Suprapubic skin (tissue), 4 donors: Measurements from ENCODE around the gene YJU2. TPM values are rescaled to one million over a fixed set of nuclear protein-coding genes. Genes with fewer than 3 reads are reported as not detected.
A peak's percentile ranks its signal among the peaks of the same experiment; 100 is the strongest.

Source experiments
- DNase-seq, 2 donors: peaks; one replicate each; pipeline ENCODE4 v3.0.0-alpha.2; 2019; ENCODE audit warnings: low spot score in 2 of 2
- H3K27ac ChIP-seq: fragments of 200-600 bp; sonication (generic); one replicate; pipeline ENCODE4 v1.5.1; 2019
- H3K27me3 ChIP-seq: fragments of 200-600 bp; sonication (generic); one replicate; pipeline ENCODE4 v1.5.1; 2019
- H3K36me3 ChIP-seq: fragments of 200-600 bp; sonication (generic); one replicate; pipeline ENCODE4 v1.5.1; 2019
- H3K4me1 ChIP-seq: fragments of 200-600 bp; sonication (generic); one replicate; pipeline ENCODE4 v1.5.1; 2019
- H3K4me3 ChIP-seq: fragments of 200-600 bp; sonication (generic); one replicate; pipeline ENCODE4 v1.5.1; 2019; ENCODE audit warnings: mild to moderate bottlenecking
- H3K9me3 ChIP-seq: fragments of 200-600 bp; sonication (generic); one replicate; pipeline ENCODE4 v1.5.1; 2019
- EP300 ChIP-seq: sonication (generic); formaldehyde crosslinking; IDR thresholded peaks from one replicate; pipeline ENCODE4 v1.6.1; 2017; ENCODE audit warnings: antibody characterized with exemption
- POLR2A ChIP-seq, 2 donors: fragments of 450-650 bp; IDR thresholded peaks; one replicate each; pipeline ENCODE4 v1.6.1; 2017; ENCODE audit warnings: antibody characterized with exemption in 2 of 2, mild to moderate bottlenecking in 2 of 2, moderate library complexity in 2 of 2
- POLR2AphosphoS5 ChIP-seq, 3 donors: sonication (generic); formaldehyde crosslinking; IDR thresholded peaks; one replicate each; pipeline ENCODE4 v1.6.1; 2017; ENCODE audit warnings: antibody characterized with exemption in 3 of 3
- WGBS: methylation state at CpG from one replicate; pipeline ENCODE4 v1.1.5; 2018; 5-methylcytosine and 5-hydroxymethylcytosine counted together
- total RNA-seq, 4 donors: library from RNA; depleted of rRNA; stranded (reverse); fragments of >200 nt; gene quantifications; one replicate each; pipeline ENCODE4 v1.1.0, GENCODE V29; 2016
- TF ChIP-seq, protein P1 (sequence below), 2 donors: fragments of 200-600 bp in 1 of 2; fragments of 450-650 bp in 1 of 2; sonication (generic) in 1 of 2; IDR thresholded peaks; one replicate each; pipeline ENCODE4 v1.5.1; 2016 to 2019; ENCODE audit warnings: antibody characterized with exemption in 2 of 2, mild to moderate bottlenecking in 1 of 2, moderate library complexity in 1 of 2

YJU2 gene
- total RNA-seq, 4 donors from 2014 or later, result 23.3 to 34.3 (median 26.9) TPM

DNA sequence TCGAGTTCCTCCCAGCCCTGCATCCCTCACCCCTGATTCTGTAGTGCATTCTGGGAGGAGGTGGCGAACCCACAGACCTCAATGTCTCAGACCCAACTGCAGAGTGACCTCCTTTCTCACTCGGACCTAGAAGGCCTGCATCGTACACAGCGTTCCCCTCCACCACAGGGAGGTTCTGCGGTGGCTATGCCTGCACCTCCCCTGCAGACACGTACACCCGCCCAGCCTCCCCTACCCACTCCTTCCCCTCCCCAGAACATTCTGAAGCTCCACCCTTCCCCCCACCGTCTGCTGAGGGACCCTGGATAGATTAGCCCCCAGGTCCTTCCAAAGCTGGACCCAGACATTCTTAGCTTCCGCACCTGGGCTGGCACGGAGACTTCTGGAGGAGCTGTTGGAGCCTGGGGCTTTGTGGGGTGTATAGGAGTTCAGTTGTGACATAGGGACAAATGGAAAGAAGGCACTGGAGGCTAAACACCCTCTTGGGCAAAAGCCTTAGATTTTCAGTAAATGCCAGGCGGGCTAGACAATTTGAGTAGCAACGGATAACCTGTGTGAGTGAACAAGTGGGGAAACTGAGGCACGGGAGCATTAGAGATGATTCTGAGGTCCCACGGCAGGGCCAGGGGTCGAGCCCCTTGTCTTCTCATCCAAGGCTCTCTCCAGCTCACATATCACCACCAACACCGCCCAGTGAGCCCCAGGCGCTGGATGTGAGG, 57.1 kb downstream of the YJU2 start:
- 48% methylated on average over 16 of the region's 18 CpGs for WGBS
- Histone ChIP-seq H3K4me3 (peak overlapping the region; percentile 4), H3K27me3 (peaks cover 19% of the 10 kb centered on the region), H3K27ac (no peak overlapping the region), H3K4me1 (peaks cover 6% of the 10 kb centered on the region), H3K36me3 (no peaks in the 10 kb centered on the region), H3K9me3 (no peaks in the 10 kb centered on the region)
- DNase-seq, result no peak
- TF ChIP-seq EP300, result no peak

DNA sequence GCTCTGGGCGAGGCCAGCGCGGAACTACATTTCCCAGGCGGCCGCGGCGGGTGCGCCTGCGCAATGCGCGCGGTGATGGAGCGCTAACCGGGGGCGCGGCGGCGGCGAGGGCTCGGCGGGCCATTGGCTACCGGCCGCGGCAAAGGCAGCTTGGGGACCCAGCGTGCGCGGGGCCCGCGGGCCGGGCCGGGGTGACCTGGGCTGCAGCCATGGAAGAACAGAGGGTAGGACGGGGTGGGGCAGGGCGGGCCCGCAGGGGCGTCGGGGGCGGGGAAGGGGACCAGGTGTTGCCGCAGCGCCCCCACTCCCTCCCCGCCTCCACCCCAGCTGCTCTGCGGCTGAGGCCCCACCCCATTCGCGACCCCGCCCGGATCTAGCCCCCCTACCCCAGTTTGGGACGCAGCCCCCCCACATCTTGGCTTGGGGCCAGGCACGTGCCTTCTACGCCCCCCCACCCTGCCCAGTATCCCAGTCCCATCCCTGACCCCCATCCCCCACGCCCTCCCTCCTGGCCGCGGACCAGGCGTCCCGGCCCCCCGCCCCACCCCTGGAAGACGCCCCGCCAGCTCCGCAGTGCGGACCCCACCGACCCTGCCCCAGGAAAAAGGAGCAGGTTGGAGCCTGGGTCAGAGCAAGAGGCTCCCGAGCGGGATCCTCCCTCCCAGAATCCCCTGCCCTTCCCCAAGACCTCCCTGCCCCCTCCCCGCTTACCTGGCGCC, 57.8 kb downstream of the YJU2 start, which contains the start of gene FSD1:
Gene FSD1 (plus strand): TSS at position 61 of the 719 bp plus-strand sequence. CDS start 149 bp downstream, at position 210.
- Histone ChIP-seq H3K27ac (no peak within 1 kb of the TSS), H3K36me3 (no peaks in the 10 kb centered on the region), H3K27me3 (peaks cover 19% of the 10 kb centered on the region), H3K4me3 (peak within 1 kb of the TSS; percentile 4), H3K4me1 (peaks cover 6% of the 10 kb centered on the region), H3K9me3 (no peaks in the 10 kb centered on the region)
- TF ChIP-seq EP300, result no peak
- no peak for TF ChIP-seq POLR2A (IDR thresholded peaks at IDR 0.05)
- TF ChIP-seq, protein P1, sequence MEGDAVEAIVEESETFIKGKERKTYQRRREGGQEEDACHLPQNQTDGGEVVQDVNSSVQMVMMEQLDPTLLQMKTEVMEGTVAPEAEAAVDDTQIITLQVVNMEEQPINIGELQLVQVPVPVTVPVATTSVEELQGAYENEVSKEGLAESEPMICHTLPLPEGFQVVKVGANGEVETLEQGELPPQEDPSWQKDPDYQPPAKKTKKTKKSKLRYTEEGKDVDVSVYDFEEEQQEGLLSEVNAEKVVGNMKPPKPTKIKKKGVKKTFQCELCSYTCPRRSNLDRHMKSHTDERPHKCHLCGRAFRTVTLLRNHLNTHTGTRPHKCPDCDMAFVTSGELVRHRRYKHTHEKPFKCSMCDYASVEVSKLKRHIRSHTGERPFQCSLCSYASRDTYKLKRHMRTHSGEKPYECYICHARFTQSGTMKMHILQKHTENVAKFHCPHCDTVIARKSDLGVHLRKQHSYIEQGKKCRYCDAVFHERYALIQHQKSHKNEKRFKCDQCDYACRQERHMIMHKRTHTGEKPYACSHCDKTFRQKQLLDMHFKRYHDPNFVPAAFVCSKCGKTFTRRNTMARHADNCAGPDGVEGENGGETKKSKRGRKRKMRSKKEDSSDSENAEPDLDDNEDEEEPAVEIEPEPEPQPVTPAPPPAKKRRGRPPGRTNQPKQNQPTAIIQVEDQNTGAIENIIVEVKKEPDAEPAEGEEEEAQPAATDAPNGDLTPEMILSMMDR (IDR thresholded peaks at IDR 0.05), result no peak
- TF ChIP-seq POLR2AphosphoS5 (IDR thresholded peaks at IDR 0.05), result no peak
- 22% methylated on average over 5 of the region's 63 CpGs for WGBS
- DNase-seq, result no peak

DNA sequence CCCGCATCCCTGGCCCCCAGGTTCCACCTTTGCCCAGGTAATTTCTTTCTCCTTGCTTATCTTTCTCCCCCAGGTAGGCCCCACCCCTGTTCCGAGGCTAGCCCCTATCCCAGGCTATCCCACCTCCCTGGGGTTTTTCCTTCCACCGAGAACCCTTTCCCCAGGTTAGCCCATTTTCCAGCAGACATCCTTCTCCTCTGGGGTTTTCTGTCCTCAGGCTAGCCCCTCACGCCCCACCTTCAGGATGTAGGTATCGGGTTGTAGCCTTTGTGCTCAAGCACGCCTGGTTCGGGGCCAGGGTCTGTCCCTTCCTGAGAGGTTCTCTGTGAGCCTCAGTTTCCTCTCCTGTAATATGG, 58.4 kb downstream of the YJU2 start:
- H3K4me1 ChIP-seq, result peaks cover 6% of the 10 kb centered on the region
- H3K36me3 ChIP-seq, result no peaks in the 10 kb centered on the region
- H3K9me3 ChIP-seq, result no peaks in the 10 kb centered on the region
- DNase-seq, result no peak
- H3K4me3 ChIP-seq, result no peak overlapping the region
- no peak overlapping the region for H3K27ac ChIP-seq
- no peak for TF ChIP-seq POLR2A (IDR thresholded peaks at IDR 0.05)
- no peak for TF ChIP-seq POLR2AphosphoS5 (IDR thresholded peaks at IDR 0.05)
- TF ChIP-seq EP300, result no peak
- TF ChIP-seq, protein P1 (IDR thresholded peaks at IDR 0.05), result no peak
- WGBS, result 67% methylated on average over 7 of the region's 7 CpGs
- H3K27me3 ChIP-seq, result peaks cover 19% of the 10 kb centered on the region

DNA sequence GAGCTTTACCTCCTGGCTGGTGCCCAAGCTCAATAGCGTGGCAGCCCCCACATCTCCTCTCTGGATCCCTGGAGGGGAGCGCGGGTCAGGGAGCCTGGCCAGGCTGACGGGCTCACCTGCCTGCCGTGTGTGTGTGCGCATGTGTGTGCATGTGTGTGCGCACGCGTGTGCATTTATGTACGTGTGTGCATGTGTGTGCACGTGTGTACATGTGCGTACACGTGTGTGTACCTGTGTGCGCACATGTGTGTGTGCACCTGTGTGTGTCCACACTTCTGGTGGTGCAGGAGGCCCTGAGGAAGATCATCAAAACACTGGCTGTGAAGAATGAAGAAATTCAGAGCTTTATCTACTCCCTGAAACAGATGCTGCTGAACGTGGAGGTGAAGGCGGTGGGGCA, 58.8 kb downstream of the YJU2 start:
- Histone ChIP-seq H3K36me3 (no peaks in the 10 kb centered on the region), H3K4me3 (no peak overlapping the region), H3K9me3 (no peaks in the 10 kb centered on the region), H3K27me3 (peaks cover 19% of the 10 kb centered on the region), H3K4me1 (peaks cover 6% of the 10 kb centered on the region), H3K27ac (no peak overlapping the region)
- TF ChIP-seq POLR2AphosphoS5 (IDR thresholded peaks at IDR 0.05) (no peak), EP300 (no peak), POLR2A (IDR thresholded peaks at IDR 0.05) (no peak)
- TF ChIP-seq, protein P1 (IDR thresholded peaks at IDR 0.05), result no peak
- DNase-seq, result no peak
- WGBS, result 76% methylated on average over 15 of the region's 16 CpGs

DNA sequence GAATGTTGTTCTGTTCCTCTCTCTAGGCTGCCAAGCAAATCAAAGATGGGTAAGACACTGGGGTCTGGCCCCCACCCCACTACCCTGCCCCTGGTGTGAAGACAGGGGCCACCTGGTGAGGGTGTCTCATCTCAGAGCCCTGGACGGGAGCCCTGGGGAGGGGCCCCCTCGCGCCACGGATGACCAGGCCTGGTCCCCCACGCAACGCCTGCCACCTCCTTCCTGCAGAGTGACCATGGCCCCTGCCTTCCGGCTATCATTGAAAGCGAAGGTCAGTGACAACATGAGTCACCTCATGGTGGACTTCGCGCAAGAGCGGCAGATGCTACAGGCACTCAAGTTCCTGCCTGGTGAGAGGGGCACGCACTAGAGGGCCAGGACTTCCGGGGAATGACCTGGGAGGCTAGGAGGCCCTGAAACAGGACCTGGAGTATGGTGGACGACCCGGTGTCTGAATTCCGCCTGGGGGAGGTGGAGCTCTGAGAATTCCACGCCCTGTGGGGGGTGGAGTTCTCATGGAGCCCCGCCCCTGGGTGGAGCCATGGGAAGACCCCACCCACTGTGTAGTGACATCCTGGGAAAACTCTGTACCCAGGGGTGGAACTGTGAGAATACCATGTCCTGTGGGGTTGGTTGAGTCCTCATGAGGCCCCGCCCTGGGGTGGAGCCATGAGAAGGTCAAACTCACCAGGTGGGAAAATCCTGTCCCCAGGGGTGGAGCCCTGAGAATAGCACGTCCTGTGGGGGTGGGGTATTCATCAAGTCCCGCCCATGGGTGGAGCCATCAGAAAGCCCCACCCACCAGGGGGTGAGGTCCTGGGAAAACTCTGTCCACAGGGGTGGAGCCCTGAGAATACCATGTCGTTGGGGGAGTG, 63.6 kb downstream of the YJU2 start:
- DNase-seq, result no peak
- H3K4me3 ChIP-seq, result no peak overlapping the region
- H3K9me3 ChIP-seq, result no peaks in the 10 kb centered on the region
- H3K27ac ChIP-seq, result no peak overlapping the region
- no peaks in the 10 kb centered on the region for H3K36me3 ChIP-seq
- H3K27me3 ChIP-seq, result peaks cover 4% of the 10 kb centered on the region
- no peak for TF ChIP-seq EP300
- TF ChIP-seq POLR2A (IDR thresholded peaks at IDR 0.05), result no peak
- TF ChIP-seq POLR2AphosphoS5 (IDR thresholded peaks at IDR 0.05), result no peak
- TF ChIP-seq, protein P1 (IDR thresholded peaks at IDR 0.05), result no peak
- peaks cover 7% of the 10 kb centered on the region for H3K4me1 ChIP-seq
- WGBS, result 87% methylated on average over 13 of the region's 22 CpGs
